HG02973 (cell line): ENCODE data around the gene CRYL1.
A peak's percentile ranks its signal among the peaks of the same experiment; 100 is the strongest.

Source experiments
- ATAC-seq: cut with Tn5 transposase; IDR thresholded peaks from one replicate; pipeline ENCODE4 v1.9.1; 2021; ENCODE audit warnings: moderate library complexity; ENCODE audit not compliant: unreplicated experiment

Gene CRYL1

DNA sequence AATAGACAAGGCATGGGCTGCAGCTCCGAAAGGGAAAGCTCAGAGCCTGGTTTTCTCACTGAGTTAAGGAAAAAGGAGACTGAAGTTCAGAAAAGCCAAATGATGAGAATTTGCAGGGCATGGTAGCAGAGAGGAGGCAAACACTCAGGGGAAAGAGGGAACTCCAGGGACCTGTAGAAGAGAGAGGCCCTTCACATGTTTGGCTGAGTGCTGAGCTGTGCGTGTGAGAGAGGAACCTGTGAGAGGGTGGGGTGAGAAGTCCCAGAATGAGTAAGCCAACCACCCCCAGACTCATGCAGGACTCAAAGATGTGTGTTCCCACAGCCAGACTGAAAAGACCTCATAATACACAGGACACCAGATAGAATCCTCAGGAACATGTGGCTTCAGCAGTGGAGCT, 2.8 kb upstream of the CRYL1 start:
- ATAC-seq = no peak

DNA sequence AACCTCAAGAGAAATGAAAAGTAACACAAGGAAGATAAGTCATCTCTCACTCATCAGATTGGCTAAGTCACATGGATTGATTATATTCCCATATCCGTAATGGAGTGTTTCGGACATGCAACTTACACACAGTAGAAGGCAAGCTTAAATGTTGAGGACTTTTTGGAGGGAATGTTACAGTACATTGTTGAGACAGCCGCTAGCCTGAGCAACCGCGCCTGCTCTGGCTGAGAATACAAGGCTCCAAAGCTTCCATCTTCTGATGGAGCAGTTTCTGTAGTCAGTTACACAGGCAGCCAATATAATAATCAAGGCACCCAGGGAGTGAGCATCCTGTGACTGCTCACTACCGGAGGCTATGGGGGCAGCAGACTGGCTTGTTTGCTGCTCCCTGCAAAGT, 1.0 kb upstream of the CRYL1 start:
- no peak for ATAC-seq

DNA sequence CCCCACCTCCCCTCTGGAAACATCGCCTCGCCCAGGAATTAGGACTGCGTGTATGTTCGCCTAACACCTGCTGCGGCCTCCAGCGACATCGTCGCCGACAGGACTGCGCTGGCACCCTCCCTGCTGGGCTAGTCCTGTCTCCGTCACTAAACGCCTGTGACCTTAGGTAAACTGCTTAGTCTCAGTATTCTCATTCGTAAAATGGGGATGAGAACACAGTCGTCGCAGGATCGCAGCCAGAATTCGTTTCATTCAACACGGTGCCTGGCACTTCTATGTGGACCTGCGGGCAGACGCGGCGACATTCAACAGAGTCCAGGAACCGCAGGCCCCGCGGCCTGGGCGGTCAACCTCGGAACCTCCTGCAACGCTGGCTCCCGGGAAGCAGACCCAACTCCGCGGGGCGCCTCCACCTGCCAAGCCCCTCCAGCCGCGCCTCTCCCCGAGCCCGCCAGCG, 485 bp downstream of the CRYL1 start:
- ATAC-seq = peak; percentile 9

DNA sequence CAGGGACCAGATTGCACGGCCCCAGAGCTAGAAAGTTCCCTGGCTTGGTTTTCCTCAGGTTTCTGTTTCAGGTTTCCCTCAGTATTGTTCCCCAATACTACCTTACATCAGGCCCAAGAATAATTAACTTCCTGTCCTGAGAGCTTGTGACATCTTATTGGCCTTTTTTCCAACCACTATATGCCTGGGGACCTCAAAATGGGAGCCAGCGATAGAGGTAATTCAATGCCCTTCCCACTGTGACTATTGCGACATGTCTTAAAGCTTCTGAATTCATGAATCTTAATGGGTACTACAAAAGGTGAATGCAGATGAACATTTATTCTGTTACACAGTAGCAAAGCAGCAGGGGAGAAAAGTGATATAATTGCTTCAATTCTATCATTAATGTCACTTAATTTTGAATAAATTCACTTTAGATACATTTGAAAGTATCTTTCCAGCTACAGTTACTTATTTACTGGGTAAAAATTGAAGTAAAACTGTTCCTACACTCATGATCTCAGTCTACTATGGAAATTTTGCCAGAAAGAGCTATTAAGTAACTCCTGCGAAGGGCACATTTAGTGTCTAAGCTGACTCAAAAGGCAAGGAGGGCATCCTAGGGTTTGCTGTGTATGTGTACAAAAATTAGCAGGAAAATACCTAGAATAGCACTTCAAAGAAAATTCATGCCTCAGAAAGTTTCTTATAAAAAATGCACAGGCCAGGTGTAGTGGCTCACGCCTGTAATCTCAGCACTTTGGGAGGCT, 4.1 kb downstream of the CRYL1 start:
- no peak for ATAC-seq

DNA sequence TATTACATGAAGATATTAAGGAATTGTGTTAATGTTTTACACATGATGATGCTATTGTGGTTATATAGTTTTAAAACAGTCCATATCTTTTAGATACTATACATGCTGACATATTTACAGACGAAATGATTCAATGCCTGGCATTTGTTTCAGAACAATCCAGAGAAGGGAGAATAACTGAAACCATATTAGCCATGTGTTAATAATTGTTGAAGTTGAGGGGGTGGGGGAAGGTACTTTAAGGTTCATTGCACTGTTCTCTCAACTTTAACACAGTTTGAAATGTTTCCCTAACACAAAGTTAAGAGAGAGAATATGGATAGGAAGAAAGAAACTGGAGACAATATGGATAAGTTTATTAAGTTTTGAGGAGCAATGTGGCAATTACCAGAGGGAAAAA, 5.8 kb downstream of the CRYL1 start:
- no peak for ATAC-seq

DNA sequence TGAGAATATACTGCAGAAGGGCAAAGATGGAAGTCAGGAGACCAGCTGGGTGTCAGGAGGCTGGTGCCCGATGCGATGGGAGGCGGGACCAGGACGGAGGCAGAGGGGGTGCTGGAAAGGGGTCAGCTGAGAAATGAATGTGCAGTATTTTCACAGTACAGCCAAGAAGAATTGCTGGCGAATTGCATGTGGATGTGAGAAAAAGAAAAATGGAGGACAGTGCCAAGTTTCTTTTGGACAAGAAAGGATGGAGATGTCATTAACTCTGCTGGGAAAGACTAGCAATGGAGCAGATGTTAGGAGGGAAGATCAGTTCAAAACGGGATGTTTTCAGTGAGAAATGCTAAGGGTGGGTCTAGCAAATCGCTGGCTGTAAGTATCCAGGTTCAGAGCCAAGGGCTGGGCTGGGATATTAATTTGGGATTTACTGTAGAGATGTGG, 7.0 kb downstream of the CRYL1 start:
- ATAC-seq = no peak

DNA sequence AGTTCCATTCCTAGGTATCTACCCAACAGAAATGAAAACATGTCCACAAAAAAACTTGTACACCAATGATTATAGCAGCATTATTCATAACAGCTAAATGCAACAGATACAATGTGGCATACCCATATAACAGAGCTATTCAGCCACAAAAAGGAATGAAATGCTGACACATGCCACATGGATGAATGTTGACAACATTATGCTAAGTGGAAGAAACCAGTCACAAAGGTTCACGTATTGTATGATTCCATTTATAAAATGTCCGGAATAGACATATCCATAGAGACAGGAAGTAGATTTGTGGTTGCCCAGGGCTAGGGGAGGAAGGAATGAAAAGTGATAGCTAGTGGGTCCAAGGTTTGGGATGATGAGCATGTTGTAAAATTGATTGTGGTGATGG, 10.8 kb downstream of the CRYL1 start:
- no peak for ATAC-seq

DNA sequence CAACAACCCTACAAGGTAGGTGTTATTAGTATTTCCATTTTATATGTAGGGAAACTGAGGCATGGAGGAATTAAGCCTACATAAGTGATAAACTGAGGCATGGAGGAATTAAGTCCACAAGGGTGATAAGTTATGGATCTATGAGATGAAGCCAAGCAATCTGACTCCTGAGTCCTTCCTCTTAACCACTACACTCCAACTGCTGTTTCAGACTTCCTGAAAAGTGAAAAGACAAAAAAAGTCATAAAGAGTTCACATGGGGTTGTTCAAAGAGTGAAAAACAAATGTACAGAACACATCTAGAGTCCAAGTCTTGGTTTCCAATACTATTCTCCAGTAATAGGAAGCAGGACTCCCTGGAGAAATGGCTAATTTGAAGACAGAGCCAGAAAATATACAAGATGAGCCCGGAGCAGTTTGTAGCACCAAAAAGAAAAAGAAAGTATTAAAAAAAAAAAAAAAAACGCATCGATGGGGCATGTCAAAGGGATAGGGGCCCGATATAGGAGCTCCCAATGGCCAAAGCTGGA, 12.1 kb downstream of the CRYL1 start:
- no peak for ATAC-seq

DNA sequence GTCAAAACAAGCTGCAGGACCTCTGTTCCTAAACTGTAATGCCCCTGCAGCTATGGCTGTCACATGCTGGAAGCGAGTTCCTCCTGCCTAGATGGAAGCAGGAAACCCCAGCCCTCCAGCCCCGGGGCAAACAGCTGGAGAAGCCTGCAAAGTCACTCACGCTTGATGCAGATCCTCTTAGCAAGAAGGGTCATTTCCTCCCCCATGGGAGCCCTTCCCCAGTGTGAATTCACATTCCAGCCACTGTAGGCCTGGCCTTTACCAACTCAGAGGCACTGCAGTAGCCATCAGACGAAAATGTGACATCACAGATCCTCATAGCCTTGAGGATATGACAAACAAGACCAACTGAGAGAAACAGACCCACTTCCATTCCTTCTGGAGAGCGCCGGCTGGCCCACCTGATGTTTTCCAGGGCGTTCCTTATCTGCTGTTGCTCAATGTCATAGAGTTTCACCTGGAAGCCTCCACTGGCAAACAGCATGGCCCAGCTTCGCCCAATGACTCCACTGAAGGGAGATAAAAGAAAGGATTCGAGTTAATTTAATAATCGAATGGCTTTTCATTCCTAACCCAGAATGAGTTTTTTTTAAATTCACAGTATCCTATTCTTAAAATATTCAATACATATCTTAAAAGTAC, 13.5 kb downstream of the CRYL1 start:
- no peak for ATAC-seq

DNA sequence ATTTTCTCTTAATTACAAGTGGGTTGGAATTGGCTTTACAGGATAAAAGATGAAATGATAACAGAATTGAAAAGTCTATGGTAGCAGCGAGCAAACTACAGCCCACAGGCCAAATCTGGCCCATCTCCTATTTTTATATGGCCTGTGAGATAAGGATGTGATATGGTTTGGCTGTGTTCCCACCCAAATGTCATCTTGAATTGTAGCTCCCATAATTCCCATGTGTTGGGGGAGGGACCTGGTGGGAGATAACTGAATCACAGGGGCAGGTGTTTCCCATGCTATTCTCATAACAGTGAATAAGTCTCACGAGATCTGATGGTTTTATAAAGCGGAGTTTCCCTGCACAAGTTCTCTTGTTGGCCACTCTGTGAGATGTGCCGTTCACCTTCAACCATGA, 19.0 kb downstream of the CRYL1 start:
- ATAC-seq = no peak

DNA sequence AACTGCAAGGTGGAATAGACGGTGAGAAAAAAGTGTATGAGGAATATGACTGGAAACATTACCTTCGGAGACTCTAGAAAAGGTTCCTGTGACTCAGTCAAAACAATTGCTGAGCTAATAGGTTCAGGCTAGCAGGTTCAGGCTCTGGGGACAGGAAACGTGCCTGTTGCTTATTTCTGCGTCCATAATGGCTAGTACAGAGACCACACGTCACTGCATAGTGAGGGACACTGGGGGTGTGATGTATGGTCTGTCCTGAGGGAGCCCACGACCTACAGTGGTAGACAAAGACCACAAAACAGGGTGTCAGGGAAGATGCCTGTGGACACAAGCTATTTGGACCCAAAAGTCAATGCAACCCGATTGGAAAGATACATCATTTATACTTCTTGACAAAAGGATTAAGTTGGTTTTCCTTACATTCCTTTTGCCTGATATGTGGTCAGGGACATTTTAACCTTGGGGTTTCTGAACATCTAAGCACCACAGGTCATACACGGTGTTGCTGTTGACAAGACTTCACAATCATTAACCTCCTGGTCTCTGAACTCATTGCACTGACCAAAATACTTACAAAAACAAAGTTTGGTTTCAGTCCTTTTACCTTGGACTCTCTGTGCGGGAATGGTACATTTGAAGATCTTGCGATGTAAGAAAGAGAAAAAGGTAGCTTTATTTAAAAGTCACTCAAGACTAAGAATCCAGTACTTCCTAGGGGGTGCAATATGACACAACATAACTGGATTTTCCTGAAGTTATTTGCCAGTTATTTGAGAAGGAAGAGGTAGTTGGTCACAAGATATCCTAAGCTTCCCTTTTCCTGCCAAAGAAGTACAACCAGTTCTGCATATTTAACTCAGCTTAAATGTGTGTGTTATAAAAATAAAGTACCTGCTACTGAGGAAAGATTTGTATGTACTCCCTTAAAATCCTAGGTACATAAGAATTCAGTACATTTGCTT, 20.0 kb downstream of the CRYL1 start:
- ATAC-seq = no peak

DNA sequence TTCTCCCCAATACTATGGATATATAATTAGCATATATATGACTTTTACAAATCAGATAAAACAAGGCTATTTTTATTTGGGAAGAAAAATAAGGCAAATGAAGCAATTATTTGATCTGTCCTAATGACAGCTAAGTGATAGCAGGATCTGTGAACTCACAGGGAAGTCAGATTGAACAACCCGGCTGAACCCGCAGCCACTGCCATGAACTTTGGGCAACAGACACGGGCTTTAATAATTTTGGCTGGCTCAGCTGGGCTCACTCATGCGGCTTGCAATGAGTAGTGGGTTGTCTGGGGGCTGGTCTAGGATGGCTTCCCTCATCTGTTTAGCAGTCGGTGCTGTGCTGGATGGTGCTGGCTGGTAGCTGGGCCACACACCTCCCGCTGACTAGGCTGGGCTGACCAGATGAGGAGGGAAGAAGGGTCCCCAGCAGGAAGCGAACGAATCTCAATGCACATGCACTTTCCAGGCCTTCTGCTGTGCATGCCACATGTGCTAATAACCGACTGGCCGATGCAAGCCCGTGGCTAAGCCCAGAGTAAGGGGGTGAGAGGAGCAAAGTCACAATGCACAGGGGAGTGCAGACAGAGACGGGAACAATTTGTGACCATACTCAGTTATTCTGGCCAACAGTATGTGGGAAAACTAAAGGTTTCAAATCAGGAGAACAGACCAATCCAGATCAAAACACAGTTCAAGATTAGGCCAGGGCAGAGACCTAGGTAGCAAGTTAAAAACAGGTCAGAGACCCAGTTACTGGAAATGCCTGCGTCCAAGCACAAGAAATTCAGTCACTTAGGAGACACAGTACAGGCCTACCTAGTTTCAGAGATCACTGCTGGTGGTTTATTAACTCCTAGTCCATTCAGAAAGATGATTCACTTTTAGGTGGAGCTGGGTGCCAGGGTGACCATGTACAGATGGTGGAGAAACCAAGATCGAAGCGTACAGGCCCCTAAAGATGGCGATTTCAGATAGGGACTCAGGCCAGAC, 22.3 kb downstream of the CRYL1 start:
- ATAC-seq = no peak

DNA sequence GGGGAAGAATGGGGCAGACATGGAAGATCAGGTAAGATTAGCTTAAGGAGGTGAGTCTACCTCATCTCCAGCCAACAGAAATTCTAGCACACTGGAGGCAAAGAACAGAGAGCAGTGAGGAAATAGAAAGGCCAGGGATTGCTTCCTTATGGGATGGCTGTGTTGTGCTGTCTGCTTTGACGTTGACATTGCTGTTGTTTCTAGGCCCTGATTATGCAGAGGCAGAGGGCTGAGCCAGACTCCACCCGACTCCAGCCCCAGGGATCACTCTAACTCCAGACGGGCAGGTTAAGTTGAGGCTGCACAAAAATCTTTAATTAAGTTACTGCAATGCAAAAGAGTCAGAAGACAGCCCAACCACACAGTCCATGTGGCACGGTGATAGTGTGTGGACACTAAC, 24.1 kb downstream of the CRYL1 start:
- no peak for ATAC-seq

DNA sequence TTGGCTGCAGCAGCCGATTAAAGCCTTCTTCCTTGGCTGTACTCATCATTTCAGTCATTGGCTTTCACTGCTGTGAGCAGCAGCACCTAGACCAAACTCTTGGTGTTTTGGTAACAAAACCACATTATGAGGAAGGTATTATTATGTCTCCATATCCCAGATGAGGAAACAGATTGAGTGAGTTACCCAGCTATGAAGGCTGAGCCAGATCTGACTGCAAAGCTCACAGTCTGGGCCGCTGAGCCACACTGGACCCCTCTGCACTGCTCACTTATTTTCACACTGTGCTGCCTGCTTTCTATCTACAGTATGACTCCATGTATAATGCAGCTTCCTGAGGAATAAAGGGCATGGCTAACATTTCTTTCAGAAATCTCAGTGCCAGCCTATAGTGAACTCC, 24.5 kb downstream of the CRYL1 start:
- no peak for ATAC-seq

DNA sequence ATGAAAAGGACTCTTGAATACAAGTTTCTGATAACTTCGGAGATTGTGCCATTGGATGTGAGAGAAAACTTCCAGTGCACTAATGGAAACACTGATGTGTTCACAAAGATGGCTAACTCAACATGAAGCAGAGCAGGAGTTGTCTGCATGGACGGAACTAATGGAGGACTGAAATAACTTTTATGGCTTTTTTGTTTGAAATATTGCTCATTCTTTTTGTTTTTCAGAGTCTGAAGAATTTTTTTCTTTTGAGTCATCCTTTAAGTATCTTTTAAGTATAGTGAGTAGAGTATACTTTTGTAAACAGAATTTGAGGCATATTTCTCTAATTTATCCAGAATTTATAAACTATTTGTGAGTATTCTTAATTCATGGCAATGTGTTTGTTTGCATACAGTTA, 25.7 kb downstream of the CRYL1 start:
- no peak for ATAC-seq

DNA sequence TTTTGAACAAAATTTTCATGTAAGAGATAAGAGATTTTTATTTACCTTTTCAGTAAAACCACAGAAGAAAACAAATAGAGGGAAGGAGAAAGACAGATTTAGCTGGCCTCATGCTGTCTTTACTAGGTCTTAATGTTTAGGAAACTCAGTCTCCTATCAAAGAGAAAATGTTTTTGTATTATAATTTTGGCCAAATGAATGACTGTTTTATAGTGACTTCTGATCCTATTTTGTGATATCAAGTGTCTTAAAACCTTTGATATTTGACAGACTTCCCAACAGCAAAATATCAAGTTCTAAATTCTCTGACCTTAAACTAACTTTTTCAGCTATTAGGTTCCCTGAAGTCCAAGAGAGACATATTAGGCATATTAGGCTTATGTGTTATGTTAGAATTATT, 27.0 kb downstream of the CRYL1 start:
- ATAC-seq = no peak

DNA sequence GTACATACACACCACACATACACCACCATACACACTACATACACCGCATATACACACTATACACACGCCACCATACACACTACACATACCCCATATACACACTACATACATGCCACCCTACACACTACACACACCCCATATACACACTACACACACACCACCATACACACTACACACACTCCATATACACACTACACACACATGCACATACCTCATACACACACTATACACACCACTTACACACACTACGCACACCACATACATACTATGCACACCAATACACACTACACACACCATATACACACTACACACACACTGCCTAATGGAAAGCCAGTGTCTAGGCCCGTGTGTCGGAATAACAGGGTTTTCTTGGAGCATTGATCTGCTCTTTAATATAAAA, 27.5 kb downstream of the CRYL1 start:
- no peak for ATAC-seq

DNA sequence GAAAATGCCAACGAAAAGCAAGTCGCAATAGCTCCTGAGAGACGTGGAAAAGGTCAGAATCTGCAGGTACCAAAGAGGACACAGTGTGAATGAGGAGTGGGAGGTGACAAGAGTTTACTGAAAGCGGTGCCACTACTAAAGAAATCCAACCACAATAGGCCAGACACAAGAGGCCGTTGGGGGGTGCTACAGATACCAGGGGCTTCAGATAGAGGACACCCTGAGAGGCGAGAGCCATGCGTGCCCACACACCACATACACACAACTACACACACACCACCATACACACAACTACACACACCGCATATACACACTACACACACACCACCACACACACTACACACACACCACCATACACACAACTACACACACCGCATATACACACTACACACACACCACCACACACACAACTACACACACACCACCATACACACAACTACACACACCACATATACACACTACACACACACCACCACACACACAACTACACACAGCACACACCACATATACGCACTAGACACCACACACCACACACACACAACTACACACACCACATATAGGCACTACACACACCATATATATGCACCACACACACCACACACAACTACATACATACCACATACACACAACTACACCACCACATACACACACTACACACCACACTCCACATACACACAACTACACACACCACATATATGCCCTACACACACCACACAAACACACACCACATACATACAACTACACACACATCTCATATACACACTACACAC, 28.5 kb downstream of the CRYL1 start:
- no peak for ATAC-seq
